HG03135 (cell line): ENCODE measurements around the gene SGCA.

ENCODE experiments used
- ATAC-seq: cut with Tn5 transposase; IDR thresholded peaks from one replicate; pipeline ENCODE4 v1.9.1; 2021; ENCODE audit warnings: mild to moderate bottlenecking, moderate library complexity; ENCODE audit not compliant: unreplicated experiment

The SGCA gene

DNA sequence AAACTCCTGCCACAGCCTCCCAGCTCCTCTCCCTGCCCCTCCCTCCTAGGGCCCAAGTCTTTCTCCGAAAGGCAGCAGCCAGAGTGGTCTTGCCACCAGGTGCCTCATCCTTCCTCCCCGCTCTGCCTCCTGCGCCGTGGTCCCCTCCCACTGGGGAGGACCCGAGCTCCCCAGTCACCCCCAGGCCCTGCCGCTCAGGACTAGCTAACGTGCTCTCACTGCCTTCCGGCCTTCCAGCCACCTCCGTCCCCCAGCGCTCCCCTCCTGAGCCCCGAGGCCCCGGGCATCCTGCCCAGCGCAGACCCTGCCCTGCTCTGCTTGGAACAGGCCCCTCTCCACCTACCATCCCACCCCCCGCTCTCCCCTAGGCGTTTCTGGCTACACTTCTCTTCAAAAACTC, 55.0 kb downstream of the SGCA start:
- no peak for ATAC-seq

- ATAC-seq: no peak
These were observed 55.6 kb downstream of the SGCA start for GRCh38 chr17:50221266-50221863.

DNA sequence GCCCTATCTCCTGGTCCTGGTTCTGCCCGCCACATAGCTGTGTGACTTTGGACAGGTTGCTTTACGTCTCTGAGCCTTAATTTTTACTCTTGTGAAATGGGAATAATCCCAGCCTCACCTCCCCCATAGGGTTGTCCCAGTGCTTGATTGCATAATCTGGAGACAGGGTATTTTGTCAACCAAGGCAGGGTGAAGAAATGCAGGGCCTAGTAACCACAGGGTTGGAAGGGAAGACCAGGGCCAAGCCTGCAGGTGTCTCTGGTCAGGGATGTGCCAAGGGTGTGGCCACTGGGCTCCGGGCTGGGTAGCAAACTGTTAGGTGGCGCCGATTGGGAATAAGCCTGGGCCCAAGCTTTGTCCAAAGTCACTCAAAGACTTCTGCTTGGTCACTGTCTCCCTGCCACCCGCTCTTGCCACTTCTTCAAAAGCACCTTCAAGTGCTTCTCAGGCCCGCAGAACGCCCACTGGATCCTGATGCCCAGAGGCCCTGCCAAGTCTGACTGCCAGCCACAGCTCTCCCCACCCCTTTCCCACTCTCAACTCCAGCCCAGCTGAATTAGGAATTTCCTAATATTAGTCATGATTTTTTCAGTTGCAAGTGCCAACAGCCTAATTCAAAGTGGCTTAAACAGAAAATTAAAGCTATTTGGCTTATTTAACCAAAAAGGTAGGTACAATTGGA, 56.2 kb downstream of the SGCA start:
- no peak for ATAC-seq

DNA sequence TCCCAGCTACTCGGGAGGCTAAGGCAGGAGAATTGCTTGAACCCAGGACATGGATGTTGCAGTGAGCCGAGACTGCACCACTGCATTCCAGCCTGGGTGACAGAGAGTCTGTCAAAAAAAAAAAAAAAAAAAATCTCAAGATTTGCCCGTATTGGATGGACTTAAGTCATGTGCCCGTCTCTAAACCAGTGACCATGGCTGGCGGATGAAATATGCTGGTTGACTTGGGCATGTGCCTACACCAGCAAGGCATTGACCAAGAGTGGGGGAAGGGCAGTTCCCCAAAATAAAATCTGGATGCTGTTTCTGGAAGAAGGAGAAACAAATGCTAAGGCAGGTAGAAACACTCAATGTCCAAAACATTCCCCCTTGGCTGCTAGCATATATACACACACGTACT, 57.1 kb downstream of the SGCA start:
- no peak for ATAC-seq
